Measurements from ENCODE around the gene ZFYVE1. TPM values are rescaled to one million over a fixed set of nuclear protein-coding genes. Genes with fewer than 3 reads are reported as not detected.

ZFYVE1 gene
- polyA plus RNA-seq, 1 of the 3 experiments (the other 2 are of a cell fraction) = 18.6 TPM

DNA sequence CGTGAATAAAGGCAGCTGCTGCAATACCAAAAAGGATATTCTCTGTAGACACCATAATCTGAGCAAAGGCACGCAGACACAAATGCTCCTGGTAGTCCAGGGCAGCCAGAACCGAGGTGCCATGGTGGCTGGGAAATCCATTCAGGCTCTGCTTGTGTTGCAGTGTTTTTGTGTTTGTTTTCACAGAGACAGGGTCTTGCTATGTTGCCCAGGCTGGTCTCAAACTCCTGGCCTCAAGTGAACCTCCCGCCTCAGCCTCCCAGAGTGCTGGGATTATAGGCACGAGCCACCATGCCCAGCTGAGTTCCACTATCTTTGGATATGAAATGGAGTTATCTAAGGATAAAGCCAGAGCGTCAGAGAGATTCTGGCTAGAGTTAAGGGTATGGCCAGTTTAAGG, 60.9 kb downstream of the ZFYVE1 start:
- no peak overlapping the region for H3K4me3 ChIP-seq (ENCODE audit: low read depth in 2 of 2, low read length in 1 of 2)
- H3K9me3 ChIP-seq = no peaks in the 10 kb centered on the region
- ChIA-PET CTCF (interaction anchor here (1.2 kb wide), 1 partner anchor 18 kb away, joined by 3 read pairs; no protein-coding TSS in a partner anchor), POLR2A (no interaction called here)
- 94% methylated on average over 4 of the region's 6 CpGs for WGBS (ENCODE audit: low lambda C conversion rate)
- H3K9me2 ChIP-seq = no peaks in the 10 kb centered on the region
- no peaks in the 10 kb centered on the region for H4K20me1 ChIP-seq (ENCODE audit: insufficient read depth)
- peaks cover 13 to 16% of the 10 kb centered on the region in 2 experiments for H3K36me3 ChIP-seq (replicated peaks in 1 of 2; ENCODE audit: control insufficient read depth in 1 of 2, insufficient read depth in 2 of 2, low read length in 1 of 2)
- no peak overlapping the region for H2AFZ ChIP-seq (ENCODE audit: low read depth)
- TF ChIP-seq ELF1 (IDR thresholded peaks at IDR 0.05) (no peak), TCF12 (IDR thresholded peaks at IDR 0.05) (no peak), SIN3A (IDR thresholded peaks at IDR 0.05; ENCODE audit: borderline replicate concordance, low read depth, low read length) (no peak), NRF1 (IDR thresholded peaks at IDR 0.05; ENCODE audit: low read depth, low read length) (no peak), USF2 (IDR thresholded peaks at IDR 0.05; ENCODE audit: borderline replicate concordance, low read depth, low read length) (no peak), RFX5 (IDR thresholded peaks at IDR 0.05; ENCODE audit: low read length) (no peak), IRF3 (IDR thresholded peaks at IDR 0.05; ENCODE audit: low read depth, low read length) (no peak)
- TF ChIP-seq, protein P1, sequence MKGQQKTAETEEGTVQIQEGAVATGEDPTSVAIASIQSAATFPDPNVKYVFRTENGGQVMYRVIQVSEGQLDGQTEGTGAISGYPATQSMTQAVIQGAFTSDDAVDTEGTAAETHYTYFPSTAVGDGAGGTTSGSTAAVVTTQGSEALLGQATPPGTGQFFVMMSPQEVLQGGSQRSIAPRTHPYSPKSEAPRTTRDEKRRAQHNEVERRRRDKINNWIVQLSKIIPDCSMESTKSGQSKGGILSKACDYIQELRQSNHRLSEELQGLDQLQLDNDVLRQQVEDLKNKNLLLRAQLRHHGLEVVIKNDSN (IDR thresholded peaks at IDR 0.05; ENCODE audit: borderline replicate concordance, low read depth) = no peak
- TF ChIP-seq, protein P2, sequence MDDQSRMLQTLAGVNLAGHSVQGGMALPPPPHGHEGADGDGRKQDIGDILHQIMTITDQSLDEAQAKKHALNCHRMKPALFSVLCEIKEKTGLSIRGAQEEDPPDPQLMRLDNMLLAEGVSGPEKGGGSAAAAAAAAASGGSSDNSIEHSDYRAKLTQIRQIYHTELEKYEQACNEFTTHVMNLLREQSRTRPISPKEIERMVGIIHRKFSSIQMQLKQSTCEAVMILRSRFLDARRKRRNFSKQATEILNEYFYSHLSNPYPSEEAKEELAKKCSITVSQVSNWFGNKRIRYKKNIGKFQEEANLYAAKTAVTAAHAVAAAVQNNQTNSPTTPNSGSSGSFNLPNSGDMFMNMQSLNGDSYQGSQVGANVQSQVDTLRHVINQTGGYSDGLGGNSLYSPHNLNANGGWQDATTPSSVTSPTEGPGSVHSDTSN (IDR thresholded peaks at IDR 0.05) = no peak
- no peak overlapping the region for H3K9ac ChIP-seq
- no peak for DNase-seq
- H3K4me1 ChIP-seq (ENCODE audit: control insufficient read depth in 1 of 2, insufficient read depth in 2 of 2, low read depth in 1 of 2, low read length in 1 of 2) = no peaks in the 10 kb centered on the region
- H3K27ac ChIP-seq (ENCODE audit: low read depth in 2 of 2, low read length in 1 of 2) = no peak overlapping the region
- H3K79me2 ChIP-seq (ENCODE audit: insufficient read depth) = no peaks in the 10 kb centered on the region
- H3F3A ChIP-seq (replicated peaks; ENCODE audit: insufficient read depth) = peaks cover 8% of the 10 kb centered on the region
- no peaks in the 10 kb centered on the region for H3K27me3 ChIP-seq (ENCODE audit: insufficient read depth)
- no peak overlapping the region for H3K4me2 ChIP-seq

GRCh38 chr14:72965249-72965648, 61.7 kb downstream of the ZFYVE1 start:
- Histone ChIP-seq H3K9me2 (no peaks in the 10 kb centered on the region), H3K9me3 (no peaks in the 10 kb centered on the region), H3K4me1 (ENCODE audit: control insufficient read depth in 1 of 2, insufficient read depth in 2 of 2, low read depth in 1 of 2, low read length in 1 of 2) (no peaks in the 10 kb centered on the region), H3K9ac (no peak overlapping the region), H3K27me3 (ENCODE audit: insufficient read depth) (no peaks in the 10 kb centered on the region), H3F3A (replicated peaks; ENCODE audit: insufficient read depth) (peaks cover 8% of the 10 kb centered on the region), H2AFZ (ENCODE audit: low read depth) (no peak overlapping the region), H4K20me1 (ENCODE audit: insufficient read depth) (no peaks in the 10 kb centered on the region), H3K4me2 (no peak overlapping the region), H3K79me2 (ENCODE audit: insufficient read depth) (no peaks in the 10 kb centered on the region), H3K4me3 (ENCODE audit: low read depth in 2 of 2, low read length in 1 of 2) (no peak overlapping the region), H3K27ac (ENCODE audit: low read depth in 2 of 2, low read length in 1 of 2) (no peak overlapping the region), H3K36me3 (replicated peaks in 1 of 2; ENCODE audit: control insufficient read depth in 1 of 2, insufficient read depth in 2 of 2, low read length in 1 of 2) (peaks cover 5 to 20% of the 10 kb centered on the region in 2 experiments)
- no peak for TF ChIP-seq JUND (IDR thresholded peaks at IDR 0.05)
- no peak for TF ChIP-seq NRF1 (IDR thresholded peaks at IDR 0.05; ENCODE audit: low read depth, low read length)
- TF ChIP-seq SIN3A (IDR thresholded peaks at IDR 0.05; ENCODE audit: borderline replicate concordance, low read depth, low read length) = no peak
- no peak for TF ChIP-seq GABPA (IDR thresholded peaks at IDR 0.05; ENCODE audit: low read depth)
- no peak for TF ChIP-seq YY1 (IDR thresholded peaks at IDR 0.05; ENCODE audit: low read depth)
- no peak for TF ChIP-seq IRF3 (IDR thresholded peaks at IDR 0.05; ENCODE audit: low read depth, low read length)
- TF ChIP-seq RFX5 (IDR thresholded peaks at IDR 0.05; ENCODE audit: low read length) = no peak
- TF ChIP-seq MEF2A (IDR thresholded peaks at IDR 0.05; ENCODE audit: borderline replicate concordance, low read depth) = no peak
- no peak for TF ChIP-seq MXI1 (IDR thresholded peaks at IDR 0.05; ENCODE audit: low read depth, low read length)
- 81% methylated on average over 6 of the region's 6 CpGs for WGBS (ENCODE audit: low lambda C conversion rate)
- no peak for DNase-seq
- ChIA-PET CTCF (interaction anchor here (4.6 kb wide), 1 partner anchor 17 kb away, joined by 25 read pairs; no protein-coding TSS in a partner anchor), POLR2A (no interaction called here)

All from SK-N-SH (cell line).